B cell (primary cell): ENCODE results near the gene NEXMIF. TPM values are rescaled to one million over a fixed set of nuclear protein-coding genes. Genes with fewer than 3 reads are reported as not detected.

Experiments used
- ATAC-seq: fragments of 200-7000 bp; cut with Tn5 transposase; one replicate; pipeline ENCODE4 v1.10.0; 2021; ENCODE audit warnings: low read depth, mild to moderate bottlenecking, moderate number of reproducible peaks, moderate library complexity
- CTCF ChIA-PET: fragments of 350-600 bp; sonication (Branson Sonifier 250); formaldehyde crosslinking; loops from one replicate; lab custom pipeline; 2021; ENCODE audit warnings: antibody characterized with exemption, inconsistent platforms; lab: Charles Lee
- POLR2A ChIA-PET: fragments of 350-600 bp; sonication (Branson Sonifier 250); formaldehyde crosslinking; loops from one replicate; lab custom pipeline; 2021; ENCODE audit warnings: antibody characterized with exemption; lab: Charles Lee
- DNase-seq: peaks from one replicate; pipeline ENCODE4 v3.0.0; 2013
- H2AFZ ChIP-seq: 2 replicates; pipeline ENCODE4 v1.6.1; 2012; ENCODE audit warnings: mild to moderate bottlenecking, low read depth, low read length; ENCODE audit not compliant: insufficient read depth, poor library complexity, severe bottlenecking
- H3K27ac ChIP-seq, 2 donors: 1 replicate in 1 of 2; 2 replicates in 1 of 2; pipeline ENCODE4 v1.5.1; 2012 to 2013; ENCODE audit warnings: low read length in 2 of 2, mild to moderate bottlenecking in 2 of 2, moderate library complexity in 1 of 2
- H3K27me3 ChIP-seq, 4 experiments: fragments of 200-600 bp in 1 of 4; sonication (generic) in 1 of 4; replicated peaks in 1 of 4; 1 replicate in 2 of 4; 2 replicates in 2 of 4; pipeline versions ENCODE4 v1.6.1 to v1.7.0; 2013 to 2016; ENCODE audit warnings: low read length in 3 of 4, mild to moderate bottlenecking in 2 of 4, mixed read lengths in 1 of 4, moderate library complexity in 1 of 4; ENCODE audit not compliant: insufficient read depth in 4 of 4, control insufficient read depth in 3 of 4; ENCODE audit errors: control extremely low read depth in 1 of 4
- H3K36me3 ChIP-seq, 2 experiments: replicated peaks in 1 of 2; 1 replicate in 1 of 2; 2 replicates in 1 of 2; pipeline versions ENCODE4 v1.6.1 to v1.7.1; 2013; ENCODE audit warnings: low read length in 1 of 2; ENCODE audit not compliant: insufficient read depth in 2 of 2, control insufficient read depth in 1 of 2; ENCODE audit errors: control extremely low read depth in 1 of 2, extremely low read depth in 1 of 2
- H3K4me1 ChIP-seq, 2 donors: fragments of 200-600 bp in 1 of 2; sonication (generic) in 1 of 2; 1 replicate in 1 of 2; 2 replicates in 1 of 2; pipeline versions ENCODE4 v1.5.1 to v1.6.1; 2013 to 2017; ENCODE audit warnings: low read length in 2 of 2; ENCODE audit not compliant: control insufficient read depth in 2 of 2, insufficient read depth in 2 of 2
- H3K4me2 ChIP-seq: replicated peaks from 2 replicates; pipeline ENCODE3; 2012; ENCODE audit warnings: mild to moderate bottlenecking, low read depth, low read length; ENCODE audit not compliant: poor library complexity, severe bottlenecking
- H3K4me3 ChIP-seq, 5 experiments: fragments of 200-600 bp in 1 of 5; sonication (generic) in 1 of 5; 1 replicate in 3 of 5; 2 replicates in 2 of 5; pipeline versions ENCODE4 v1.5.1 to v1.7.0; 2011 to 2016; ENCODE audit warnings: low read length in 4 of 5, mild to moderate bottlenecking in 4 of 5, low read depth in 2 of 5, control low read depth in 1 of 5, moderate library complexity in 1 of 5; ENCODE audit not compliant: insufficient read depth in 1 of 5; ENCODE audit errors: control extremely low read depth in 1 of 5, extremely low read depth in 1 of 5
- H3K79me2 ChIP-seq: fragments of 200-600 bp; sonication (generic); one replicate; pipeline ENCODE4 v1.6.0; 2016; ENCODE audit warnings: low read length; ENCODE audit not compliant: control insufficient read depth, insufficient read depth
- H3K9ac ChIP-seq: fragments of 200-600 bp; sonication (generic); 2 replicates; pipeline ENCODE4 v1.6.1; 2017; ENCODE audit warnings: mild to moderate bottlenecking, low read length, moderate library complexity
- H3K9me3 ChIP-seq, 3 donors: one replicate each; pipeline versions ENCODE4 v1.6.1 to v1.7.1; 2013; ENCODE audit warnings: low read length in 2 of 3; ENCODE audit not compliant: control insufficient read depth in 2 of 3, insufficient read depth in 1 of 3; ENCODE audit errors: control extremely low read depth in 1 of 3
- H4K20me1 ChIP-seq: 2 replicates; pipeline ENCODE4 v1.6.0; 2012; ENCODE audit warnings: mild to moderate bottlenecking, low read length; ENCODE audit not compliant: insufficient read depth, control insufficient read depth, poor library complexity, severe bottlenecking
- H3K27ac Mint-ChIP-seq: one replicate; pipeline ENCODE4 v1.8.0; 2021; ENCODE audit warnings: mixed read lengths
- H3K27me3 Mint-ChIP-seq: one replicate; pipeline ENCODE4 v1.8.0; 2021; ENCODE audit warnings: mixed read lengths
- H3K4me1 Mint-ChIP-seq: one replicate; pipeline ENCODE4 v1.8.0; 2021; ENCODE audit warnings: mixed read lengths
- H3K4me3 Mint-ChIP-seq: one replicate; pipeline ENCODE4 v1.8.0; 2021; ENCODE audit warnings: mixed read lengths
- H3K9me3 Mint-ChIP-seq: one replicate; pipeline ENCODE4 v1.8.0; 2022; ENCODE audit warnings: mixed read lengths; ENCODE audit not compliant: insufficient read depth
- CTCF ChIP-seq: fragments of 200-600 bp; IDR thresholded peaks from one replicate; pipeline ENCODE4 v1.8.0; 2022; ENCODE audit warnings: antibody characterized with exemption, mild to moderate bottlenecking
- EZH2 ChIP-seq: IDR thresholded peaks from 2 replicates; pipeline ENCODE4 v1.6.1; 2012; ENCODE audit warnings: borderline replicate concordance, low read depth, mild to moderate bottlenecking, moderate library complexity, low read length; ENCODE audit not compliant: insufficient read depth, poor library complexity, severe bottlenecking
- WGBS: methylation state at CpG from one replicate; pipeline ENCODE4 v1.1.5; 2013; ENCODE audit warnings: missing lambda C conversion rate; ENCODE audit not compliant: insufficient coverage; 5-methylcytosine and 5-hydroxymethylcytosine counted together
- intact Hi-C: fragments of 100-400 bp; cut with micrococcal nuclease; formaldehyde crosslinking; loops from one replicate; pipeline ENCODE4 v1.10.0; 2022
- polyA plus RNA-seq: library from polyadenylated mRNA; depleted of rRNA; stranded (reverse); fragments of >200 nt; gene quantifications from 2 replicates; pipeline ENCODE4 v1.2.3, GENCODE V29; 2012
- total RNA-seq, 2 donors: library from RNA; stranded (reverse); fragments of 120-200 nt in 1 of 2; gene quantifications; 1 replicate in 1 of 2; 2 replicates in 1 of 2; pipeline versions ENCODE4 v1.2.3 to v1.2.4, GENCODE V29; 2013 to 2022

NEXMIF gene
- total and polyA plus RNA-seq, 2 donors (not counting 1 experiment from before 2014, with no cell fraction given), result 0.18 to 2.5 TPM

- no peak overlapping the region for H3K4me2 ChIP-seq
- Mint-ChIP-seq H3K4me1 (no peaks in the 10 kb centered on the region), H3K27me3 (no peaks in the 10 kb centered on the region), H3K4me3 (no peak overlapping the region), H3K27ac (no peak overlapping the region), H3K9me3 (no peaks in the 10 kb centered on the region)
- no peaks in the 10 kb centered on the region for H3K79me2 ChIP-seq
- no peak overlapping the region for H3K27ac ChIP-seq
- no CpG with 5 or more reads among the region's 7 CpGs for WGBS
- no peaks in the 10 kb centered on the region for H3K9me3 ChIP-seq
- H3K4me3 ChIP-seq, result no peak overlapping the region
- no peak overlapping the region for H2AFZ ChIP-seq
- no peak overlapping the region for H3K9ac ChIP-seq
- H3K4me1 ChIP-seq, result no peaks in the 10 kb centered on the region
- TF ChIP-seq EZH2 (no peak), CTCF (no peak)
- ChIA-PET CTCF (no interaction called here), POLR2A (no interaction called here)
- ATAC-seq (no peak), DNase-seq (no peak)
- H4K20me1 ChIP-seq, result no peaks in the 10 kb centered on the region
- no peaks in the 10 kb centered on the region for H3K36me3 ChIP-seq
- intact Hi-C loops, result no loop called here
- no peaks in the 10 kb centered on the region for H3K27me3 ChIP-seq
Observed at GRCh38 chrX:74949717-74950116, 24.5 kb upstream of the NEXMIF start.

- POLR2A ChIA-PET, result no interaction called here
- H3K4me3 Mint-ChIP-seq, result no peak overlapping the region
- Histone ChIP-seq H3K4me2 (no peak overlapping the region), H3K79me2 (no peaks in the 10 kb centered on the region), H3K27ac (no peak overlapping the region), H2AFZ (no peak overlapping the region), H3K9me3 (peaks cover 0 to 8% (median 0%) of the 10 kb centered on the region in 3 donors), H3K9ac (no peak overlapping the region), H3K36me3 (no peaks in the 10 kb centered on the region), H4K20me1 (no peaks in the 10 kb centered on the region), H3K4me1 (no peaks in the 10 kb centered on the region), H3K4me3 (no peak overlapping the region), H3K27me3 (no peaks in the 10 kb centered on the region)
- H3K27me3 Mint-ChIP-seq, result no peaks in the 10 kb centered on the region
- no peak overlapping the region for H3K27ac Mint-ChIP-seq
- no peaks in the 10 kb centered on the region for H3K9me3 Mint-ChIP-seq
- CTCF ChIA-PET, result no interaction called here
- intact Hi-C loops, result no loop called here
- DNase-seq, result no peak
- no peak for ATAC-seq
- no peaks in the 10 kb centered on the region for H3K4me1 Mint-ChIP-seq
- TF ChIP-seq EZH2 (no peak), CTCF (no peak)
- no CpG with 5 or more reads among the region's 1 CpG for WGBS
Observed at GRCh38 chrX:74940414-74940813, 15.2 kb upstream of the NEXMIF start.
